Inflammatory macrophage treated with lipopolysaccharide for 1 hour (primary cell): ENCODE data around the gene HMBS.
"Not testable (repeated sequence)": the region's sequence is repeated elsewhere in the genome, so short reads cannot be mapped to it uniquely, and the experiment has no call there.

ENCODE experiments used
- DNase-seq, 2 donors: peaks; one replicate each; pipeline ENCODE4 v3.0.0-alpha.2; 2020 to 2022

The HMBS gene

DNA sequence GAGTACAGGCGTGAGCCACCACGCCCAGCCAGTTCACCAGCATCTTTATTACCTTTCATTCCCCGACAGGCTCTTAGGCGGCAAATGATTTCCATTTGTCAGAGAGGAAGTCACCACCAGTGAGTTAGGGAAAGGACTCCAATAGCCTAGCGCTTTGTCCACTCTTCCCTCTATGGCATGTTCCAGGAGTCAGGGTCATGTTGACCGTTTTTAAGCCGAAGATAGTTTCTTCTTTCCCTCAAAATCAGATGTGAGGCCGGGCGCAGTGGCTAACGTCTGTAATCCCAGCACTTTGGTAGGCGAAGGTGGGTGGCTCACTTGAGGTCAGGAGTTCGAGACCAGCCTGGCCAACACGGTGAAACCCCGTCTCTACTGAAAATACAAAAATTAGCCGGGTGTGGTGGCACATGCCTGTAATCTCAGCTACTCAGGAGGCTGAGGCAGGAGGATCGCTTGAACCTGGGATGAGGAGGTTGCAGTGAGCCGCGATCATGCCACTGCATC lies 18.5 kb downstream of the HMBS start:
- DNase-seq = not testable (repeated sequence)

DNA sequence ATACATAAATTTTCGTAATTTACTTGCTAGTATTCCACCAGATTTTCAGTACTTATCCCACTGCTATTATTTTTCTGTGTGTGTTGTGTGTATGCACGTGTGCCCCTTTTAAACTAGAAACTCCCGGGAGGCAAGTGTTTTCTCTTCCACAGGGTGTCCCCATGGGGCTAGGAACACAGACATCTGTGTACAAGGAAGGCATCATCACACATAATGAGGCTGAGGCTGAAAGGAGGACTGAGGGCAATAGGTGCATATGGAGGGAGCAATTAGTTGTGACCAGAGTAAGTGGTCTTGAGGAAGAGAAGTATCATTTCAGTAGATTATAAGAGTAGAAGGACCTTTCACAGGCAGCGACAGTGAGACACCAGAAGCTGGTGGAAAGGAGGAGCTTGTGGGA lies 19.1 kb downstream of the HMBS start:
- no peak for DNase-seq

GRCh38 chr11:119106564-119107537 lies 22.2 kb downstream of the HMBS start, which contains the start of gene C2CD2L:
C2CD2L (plus strand) TSS chr11:119107344; CDS start chr11:119107742, 398 bp downstream.
- peak; percentile 89 to 92 for DNase-seq

DNA sequence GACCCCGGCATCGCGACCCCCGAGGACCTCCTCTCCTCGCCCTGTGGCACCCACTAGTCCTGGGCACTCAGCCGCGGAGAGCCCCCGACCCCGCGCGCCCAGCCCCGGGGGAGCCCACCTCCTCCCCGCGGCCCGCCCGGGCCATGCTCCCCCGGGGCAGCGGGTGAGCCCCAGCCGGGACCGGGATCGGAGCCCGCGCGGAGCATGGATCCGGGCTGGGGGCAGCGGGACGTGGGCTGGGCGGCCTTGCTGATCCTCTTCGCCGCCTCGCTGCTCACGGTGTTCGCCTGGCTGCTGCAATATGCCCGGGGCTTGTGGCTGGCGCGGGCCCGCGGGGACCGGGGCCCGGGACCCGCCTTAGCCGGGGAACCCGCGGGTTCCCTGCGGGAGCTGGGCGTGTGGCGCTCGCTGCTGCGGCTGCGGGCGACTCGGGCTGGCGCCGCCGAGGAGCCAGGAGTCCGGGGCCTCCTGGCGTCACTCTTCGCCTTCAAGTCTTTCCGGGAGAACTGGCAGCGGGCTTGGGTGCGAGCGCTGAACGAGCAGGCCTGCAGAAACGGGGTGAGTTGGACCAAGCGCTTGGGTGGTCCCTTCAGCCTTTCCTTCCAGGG lies 23.0 kb downstream of the HMBS start:
- DNase-seq = no peak

GRCh38 chr11:119108146-119108856 lies 23.6 kb downstream of the HMBS start:
- DNase-seq = peak; percentile 53 to 70

- DNase-seq = no peak
Observed at GRCh38 chr11:119108857-119109221, 24.2 kb downstream of the HMBS start.

- no peak for DNase-seq
Observed at GRCh38 chr11:119109843-119110242, 25.2 kb downstream of the HMBS start.

DNA sequence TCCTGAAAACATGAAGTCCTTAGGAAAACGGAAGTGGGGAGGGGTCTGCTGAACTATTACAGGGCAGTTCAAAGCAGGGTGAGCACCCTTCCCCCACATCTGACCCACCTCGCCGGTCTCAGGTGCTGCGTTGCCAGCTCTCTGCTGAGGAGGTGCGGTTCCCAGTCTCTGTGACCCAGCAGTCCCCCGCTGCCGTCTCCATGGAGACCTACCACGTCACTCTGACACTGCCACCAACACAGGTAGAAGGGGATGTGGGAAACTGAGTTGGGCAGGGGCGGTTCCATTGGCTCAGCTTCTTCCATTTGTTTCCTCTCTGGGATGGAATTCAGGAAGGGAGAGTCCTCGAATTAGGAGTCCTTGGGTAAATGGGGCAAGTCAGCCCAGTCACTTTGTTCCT lies 25.8 kb downstream of the HMBS start:
- no peak for DNase-seq

GRCh38 chr11:119111361-119111925 lies 26.8 kb downstream of the HMBS start:
- no peak for DNase-seq

DNA sequence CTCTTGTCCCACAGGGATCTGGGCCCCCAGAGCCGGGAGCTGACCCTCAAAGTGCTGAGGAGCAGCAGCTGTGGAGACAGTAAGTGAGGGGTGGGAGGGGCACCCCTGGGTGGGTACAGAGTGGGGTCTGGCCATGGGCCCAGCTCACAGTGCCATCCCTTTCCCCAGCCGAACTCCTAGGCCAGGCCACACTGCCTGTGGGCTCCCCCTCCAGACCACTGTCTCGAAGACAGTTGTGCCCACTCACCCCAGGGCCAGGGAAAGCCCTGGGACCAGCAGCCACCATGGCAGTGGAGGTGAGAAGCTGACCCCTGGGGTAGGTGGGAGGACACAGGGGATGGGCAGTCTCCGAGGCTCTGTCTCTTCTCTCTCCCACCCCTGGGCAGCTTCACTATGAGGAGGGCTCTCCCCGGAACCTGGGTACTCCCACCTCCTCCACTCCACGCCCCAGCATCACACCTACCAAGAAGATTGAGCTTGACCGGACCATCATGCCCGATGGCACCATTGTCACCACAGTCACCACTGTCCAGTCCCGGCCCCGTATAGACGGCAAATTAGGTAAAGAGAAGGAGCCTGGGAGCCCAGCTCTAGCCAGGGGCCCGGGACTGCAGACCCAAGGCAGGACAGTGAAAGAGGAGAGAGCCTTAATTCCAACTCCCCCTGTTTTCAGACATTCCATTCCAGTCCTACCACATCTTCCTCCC lies 27.8 kb downstream of the HMBS start:
- DNase-seq = no peak

GRCh38 chr11:119113716-119114115 lies 29.0 kb downstream of the HMBS start:
- DNase-seq = no peak

GRCh38 chr11:119114351-119114750 lies 29.7 kb downstream of the HMBS start:
- no peak for DNase-seq

- peak; percentile 81 to 83 for DNase-seq
Observed at GRCh38 chr11:119115484-119116234, 31.0 kb downstream of the HMBS start.

GRCh38 chr11:119116235-119116594 lies 31.5 kb downstream of the HMBS start:
- no peak for DNase-seq

DNA sequence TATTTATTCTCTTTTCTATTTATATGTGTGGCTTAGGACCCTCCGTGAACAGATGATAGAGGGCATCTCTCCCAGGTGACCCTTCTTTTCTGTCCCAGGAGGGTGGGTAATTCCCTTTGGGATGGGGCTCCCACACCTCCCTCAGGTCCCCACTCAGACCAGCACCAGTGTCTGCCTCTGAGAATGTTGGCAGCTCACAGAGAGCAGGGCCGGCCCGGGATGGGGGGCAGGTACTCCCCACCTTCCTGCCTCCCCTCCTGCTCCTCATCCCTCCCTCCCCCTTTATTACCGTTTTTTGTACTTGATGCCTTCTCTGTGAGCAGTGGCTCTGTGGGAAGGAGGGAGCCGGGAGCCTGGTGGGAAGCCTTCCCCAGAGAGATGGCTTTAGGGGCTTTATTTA lies 31.9 kb downstream of the HMBS start:
- no peak for DNase-seq

DNA sequence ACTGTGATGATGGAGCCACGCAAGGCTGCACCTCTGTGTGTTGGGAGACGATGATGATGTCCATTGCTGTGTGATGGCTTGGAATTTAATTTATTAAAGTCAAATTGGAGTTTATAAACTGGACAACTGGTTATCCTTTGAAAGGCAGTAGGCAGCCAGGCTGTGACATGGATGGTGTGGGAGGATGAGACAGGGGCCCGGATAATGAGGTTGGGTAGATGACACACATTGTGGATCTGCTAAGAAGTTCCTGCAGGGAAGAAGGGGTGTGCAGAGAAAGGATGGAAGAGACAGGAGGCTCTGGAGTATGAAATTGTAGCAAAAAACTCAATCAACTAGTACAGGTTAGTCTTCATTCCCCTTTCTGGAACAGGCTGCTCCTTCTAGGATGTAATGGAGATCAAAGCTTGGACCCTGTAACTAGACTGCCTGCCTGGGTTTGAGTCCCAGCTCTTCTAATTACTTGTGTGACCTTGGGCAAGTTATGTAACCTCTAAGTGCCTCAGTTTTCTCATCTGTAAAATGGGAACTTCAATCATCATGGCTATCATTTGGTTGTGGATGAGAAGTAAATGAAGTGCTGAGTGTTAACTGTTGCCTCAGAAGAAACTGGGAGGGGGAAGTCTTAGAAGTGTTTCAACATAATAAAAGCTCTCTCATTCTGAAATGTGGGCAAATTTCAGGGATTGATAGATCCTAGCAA lies 32.5 kb downstream of the HMBS start:
- DNase-seq = peak; percentile 40

GRCh38 chr11:119118227-119118626 lies 33.5 kb downstream of the HMBS start:
- DNase-seq = no peak

- no peak for DNase-seq
Observed at GRCh38 chr11:119118946-119119345, 34.3 kb downstream of the HMBS start.

DNA sequence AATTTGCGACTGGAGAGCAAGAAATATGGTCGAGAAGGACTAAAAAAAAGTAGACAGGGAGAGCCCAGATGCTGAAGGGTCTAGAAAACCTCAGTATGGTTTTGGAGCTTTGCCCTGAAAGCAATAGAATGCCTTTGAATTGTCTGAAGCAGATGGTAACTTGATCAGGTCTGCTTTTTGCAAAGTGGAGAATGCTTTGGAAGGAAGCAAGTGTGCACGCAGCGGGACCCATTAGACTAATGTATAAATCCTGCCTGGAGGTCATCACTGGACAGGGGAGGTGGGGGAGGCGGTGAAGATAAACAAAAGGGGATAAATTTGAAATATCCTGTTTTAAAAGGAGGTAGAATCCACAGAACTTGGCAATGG lies 35.9 kb downstream of the HMBS start:
- no peak for DNase-seq

DNA sequence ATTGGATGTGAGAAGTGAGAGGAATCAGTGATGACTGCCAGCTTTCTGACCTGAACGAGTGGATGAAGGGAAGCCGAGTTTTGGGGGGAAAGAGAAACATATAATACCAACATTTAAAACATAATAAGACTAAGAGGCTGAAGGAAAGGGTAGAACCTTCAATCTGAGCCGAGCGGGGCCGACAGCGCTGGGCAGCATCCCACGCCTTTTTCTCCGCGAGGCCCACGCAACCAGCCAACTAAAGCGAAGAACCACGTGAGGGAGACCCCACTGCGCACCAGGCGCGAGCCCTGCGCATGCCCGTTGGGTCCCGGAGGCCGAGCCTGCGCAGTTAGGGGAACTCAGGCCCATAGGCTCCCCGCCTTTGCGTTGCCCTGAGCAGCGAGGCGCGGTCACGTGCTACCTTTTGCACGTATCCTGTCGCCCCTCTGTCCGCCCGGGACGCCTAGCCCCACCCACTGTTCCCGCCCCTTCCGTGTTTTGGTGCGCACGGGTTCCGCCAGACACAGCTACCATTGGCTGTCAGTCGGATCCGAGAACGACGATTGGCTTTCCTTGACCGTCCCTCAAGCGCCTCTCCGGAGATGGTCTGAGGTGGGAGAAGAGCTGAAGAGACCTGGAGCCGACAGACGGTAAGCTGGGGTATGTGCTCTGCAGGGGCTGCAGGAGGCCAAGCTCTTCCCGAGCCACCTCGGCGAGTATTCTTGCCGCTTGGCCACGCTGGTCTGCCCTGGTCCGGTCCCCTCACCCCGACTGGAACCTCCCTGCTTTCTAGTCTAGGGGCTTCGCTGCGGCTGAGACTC lies 36.5 kb downstream of the HMBS start, which contains the start of gene HINFP:
Gene HINFP (plus strand): TSS at position 573 of the 803 bp plus-strand sequence. CDS start 5,365 bp downstream, outside the sequence.
- peak; percentile 99 for DNase-seq
